GM21515 (cell line): ENCODE data around the gene DNM3.
"Not testable (repeated sequence)": the region's sequence is repeated elsewhere in the genome, so short reads cannot be mapped to it uniquely, and the experiment has no call there.

Experiments
- ATAC-seq: cut with Tn5 transposase; IDR thresholded peaks from one replicate; pipeline ENCODE4 v1.9.1; 2021; ENCODE audit not compliant: unreplicated experiment

Gene DNM3

GRCh38 chr1:172431721-172432192 is 590.5 kb downstream of the DNM3 start:
- no peak for ATAC-seq

GRCh38 chr1:172437183-172437582 is 595.9 kb downstream of the DNM3 start:
- not testable (repeated sequence) for ATAC-seq

GRCh38 chr1:172442404-172442803 is 601.1 kb downstream of the DNM3 start:
- ATAC-seq: no peak

- ATAC-seq: no peak
These were observed 601.7 kb downstream of the DNM3 start for GRCh38 chr1:172442843-172443565.

- ATAC-seq: peak; percentile 100
These were observed 602.6 kb downstream of the DNM3 start, which contains the start of gene PIGC for GRCh38 chr1:172443666-172444453. Gene PIGC (minus strand): TSS chr1:172444069. CDS start chr1:172442622, 1,447 bp downstream.

- no peak for ATAC-seq
These were observed 605.2 kb downstream of the DNM3 start for GRCh38 chr1:172446547-172446946.

- ATAC-seq: no peak
These were observed 606.3 kb downstream of the DNM3 start for GRCh38 chr1:172447641-172448040.

- ATAC-seq: no peak
These were observed 607.8 kb downstream of the DNM3 start for GRCh38 chr1:172448995-172449584.

GRCh38 chr1:172449585-172450523 is 608.6 kb downstream of the DNM3 start:
- peak; percentile 92 for ATAC-seq

GRCh38 chr1:172450524-172450885 is 609.2 kb downstream of the DNM3 start:
- no peak for ATAC-seq

- no peak for ATAC-seq
These were observed 609.7 kb downstream of the DNM3 start for GRCh38 chr1:172451002-172451443.

- ATAC-seq: no peak
These were observed 611.3 kb downstream of the DNM3 start for GRCh38 chr1:172452536-172453152.

GRCh38 chr1:172453153-172453545 is 611.9 kb downstream of the DNM3 start:
- ATAC-seq: no peak

- no peak for ATAC-seq
These were observed 612.3 kb downstream of the DNM3 start for GRCh38 chr1:172453607-172454006.

GRCh38 chr1:172455451-172455850 is 614.2 kb downstream of the DNM3 start:
- ATAC-seq: no peak

GRCh38 chr1:172456344-172456769 is 615.1 kb downstream of the DNM3 start:
- no peak for ATAC-seq

GRCh38 chr1:172457479-172458130 is 616.3 kb downstream of the DNM3 start:
- ATAC-seq: no peak

GRCh38 chr1:172460177-172460576 is 618.9 kb downstream of the DNM3 start:
- ATAC-seq: no peak

GRCh38 chr1:172460887-172461315 is 619.6 kb downstream of the DNM3 start:
- ATAC-seq: no peak
